ENCODE measurements around the gene SCGN.

GRCh38 chr6:25619217-25619616 is 32.8 kb upstream of the SCGN start:
- no peak for TF ChIP-seq CTCF (IDR thresholded peaks at IDR 0.05)
- no peak for TF ChIP-seq REST (IDR thresholded peaks at IDR 0.05; ENCODE audit: insufficient read depth in 1 of 2, low read depth in 2 of 2, low read length in 1 of 2)
- TF ChIP-seq POLR2AphosphoS5 (IDR thresholded peaks at IDR 0.05; ENCODE audit: low read depth, low read length) = no peak
- no peak for TF ChIP-seq SIN3A (IDR thresholded peaks at IDR 0.05; ENCODE audit: borderline replicate concordance, insufficient read depth, low read depth, low read length)
- no peak for TF ChIP-seq TCF7L2 (IDR thresholded peaks at IDR 0.05; ENCODE audit: low read depth, low read length)
